ENCODE results near the gene P2RX3.
A peak's percentile ranks its signal among the peaks of the same experiment; 100 is the strongest.

Gene P2RX3

GRCh38 chr11:57335343-57336110 is 2.6 kb upstream of the P2RX3 start, which contains the start of gene SSRP1 (continued):
- TF ChIP-seq ZSCAN30 (tag by site-specific recombination; IDR thresholded peaks at IDR 0.05) (peak; percentile 19; the same call in 1 of the 2 replicates), SCRT1 (tag by site-specific recombination; IDR thresholded peaks at IDR 0.05; ENCODE audit: borderline replicate concordance) (no peak), KLF10 (tag by site-specific recombination; IDR thresholded peaks at IDR 0.05) (0 out of 2 replicates have a peak, but pooled peaks have one; percentile 23), ZNF830 (tag by site-specific recombination; IDR thresholded peaks at IDR 0.05; ENCODE audit: low read depth) (no peak), ZNF501 (tag by site-specific recombination; IDR thresholded peaks at IDR 0.05) (no peak), TCF7L2 (IDR thresholded peaks at IDR 0.05; ENCODE audit: borderline replicate concordance, low read depth, low read length) (no peak), ZBTB44 (tag by site-specific recombination; IDR thresholded peaks at IDR 0.05) (no peak), ZNF18 (tag by site-specific recombination; IDR thresholded peaks at IDR 0.05) (no peak), ZNF175 (tag by site-specific recombination; IDR thresholded peaks at IDR 0.05) (no peak), ZNF704 (tag by site-specific recombination; IDR thresholded peaks at IDR 0.05) (no peak), BCL11A (tag by site-specific recombination; IDR thresholded peaks at IDR 0.05; ENCODE audit: low read depth) (no peak), ZBTB26 (tag by site-specific recombination; optimal IDR thresholded peaks at IDR 0.05) (peak; percentile 64), ZNF302 (tag by site-specific recombination; IDR thresholded peaks at IDR 0.05; ENCODE audit: low read depth) (no peak), ZNF26 (tag by site-specific recombination; IDR thresholded peaks at IDR 0.05) (no peak), ZXDB (tag by site-specific recombination; IDR thresholded peaks at IDR 0.05) (peak; percentile 44; the same call in 1 of the 2 replicates), ZNF398 (tag by site-specific recombination; IDR thresholded peaks at IDR 0.05) (peak; percentile 64), IKZF3 (tag by site-specific recombination; IDR thresholded peaks at IDR 0.05) (no peak), GLI4 (tag by site-specific recombination; IDR thresholded peaks at IDR 0.05) (no peak), SP7 (tag by site-specific recombination; IDR thresholded peaks at IDR 0.05) (no peak), SP2 (tag by site-specific recombination; IDR thresholded peaks at IDR 0.05) (0 out of 2 replicates have a peak, but pooled peaks have one; percentile 40), ZNF610 (tag by site-specific recombination; IDR thresholded peaks at IDR 0.05; ENCODE audit: borderline replicate concordance) (no peak), KLF8 (tag by site-specific recombination; IDR thresholded peaks at IDR 0.05) (peak; percentile 43; the same call in 1 of the 2 replicates)
